Islet of Langerhans (tissue), 1 donor: ENCODE measurements around the gene KLHL7.
"Not testable (repeated sequence)": the region's sequence is repeated elsewhere in the genome, so short reads cannot be mapped to it uniquely, and the experiment has no call there.

Experiments
- FAIRE-seq: peaks from one replicate; lab custom pipeline; 2011; peaks lifted over from hg19 to GRCh38; lab: Jason Lieb, UNC

KLHL7 gene

GRCh38 chr7:23183279-23184012 is 77.9 kb downstream of the KLHL7 start:
- FAIRE-seq: no peak

DNA sequence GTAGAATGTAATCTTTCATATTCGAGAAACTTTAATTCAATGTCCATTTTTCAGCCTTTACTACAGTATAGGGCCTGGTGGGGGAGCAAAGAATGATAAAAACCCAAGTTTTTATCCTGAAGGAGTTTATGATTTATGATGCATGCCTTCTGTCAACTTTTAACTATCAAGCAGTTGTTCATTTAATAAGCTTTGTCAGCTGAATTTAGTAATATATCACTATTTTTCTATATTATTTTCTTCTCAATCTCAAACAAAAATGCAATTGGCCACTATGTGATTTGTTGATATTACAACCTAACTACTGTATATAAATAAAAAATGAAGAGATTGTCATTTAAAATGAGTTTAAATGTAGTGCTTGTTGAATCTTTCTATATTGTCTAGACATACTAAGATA is 78.7 kb downstream of the KLHL7 start:
- no peak for FAIRE-seq

GRCh38 chr7:23184709-23185359 is 79.2 kb downstream of the KLHL7 start:
- FAIRE-seq: no peak

DNA sequence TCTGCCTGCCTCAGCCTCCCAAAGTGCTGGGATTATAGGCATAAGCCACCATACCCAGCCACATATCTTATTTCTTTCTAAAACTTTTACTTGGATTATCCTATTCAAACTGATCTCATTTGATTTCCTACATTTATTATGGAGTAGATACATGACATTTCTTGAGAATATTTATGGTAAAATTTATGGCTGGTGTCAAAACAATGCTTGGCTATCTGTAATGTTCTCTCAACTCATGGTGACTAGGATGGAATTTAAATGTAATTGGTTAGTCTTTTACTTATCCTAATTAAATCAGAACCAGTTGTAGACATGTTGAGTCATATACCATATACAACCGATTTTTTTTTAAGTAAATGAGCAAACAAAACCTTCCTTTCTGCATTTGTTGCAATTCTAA is 80.4 kb downstream of the KLHL7 start:
- no peak for FAIRE-seq

DNA sequence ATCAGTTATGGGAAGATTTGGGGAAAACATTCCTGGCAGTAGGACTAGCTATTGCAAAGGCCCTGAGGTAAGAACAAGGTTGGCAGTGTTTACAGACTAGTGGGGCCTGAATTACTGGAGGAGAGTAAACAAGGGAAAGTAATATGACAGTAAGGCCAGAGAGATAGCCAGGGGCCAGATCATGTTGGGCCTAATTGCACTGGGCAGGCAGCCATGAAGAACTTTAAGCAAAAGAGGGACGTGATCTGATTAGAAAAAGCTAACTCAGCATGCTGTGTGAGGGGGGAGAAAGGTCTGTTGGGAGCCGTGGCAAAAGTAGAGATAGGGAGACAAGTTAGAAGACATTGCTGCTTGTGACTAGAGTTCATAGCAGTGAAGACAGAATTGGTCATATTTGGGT is 85.4 kb downstream of the KLHL7 start:
- FAIRE-seq: no peak

DNA sequence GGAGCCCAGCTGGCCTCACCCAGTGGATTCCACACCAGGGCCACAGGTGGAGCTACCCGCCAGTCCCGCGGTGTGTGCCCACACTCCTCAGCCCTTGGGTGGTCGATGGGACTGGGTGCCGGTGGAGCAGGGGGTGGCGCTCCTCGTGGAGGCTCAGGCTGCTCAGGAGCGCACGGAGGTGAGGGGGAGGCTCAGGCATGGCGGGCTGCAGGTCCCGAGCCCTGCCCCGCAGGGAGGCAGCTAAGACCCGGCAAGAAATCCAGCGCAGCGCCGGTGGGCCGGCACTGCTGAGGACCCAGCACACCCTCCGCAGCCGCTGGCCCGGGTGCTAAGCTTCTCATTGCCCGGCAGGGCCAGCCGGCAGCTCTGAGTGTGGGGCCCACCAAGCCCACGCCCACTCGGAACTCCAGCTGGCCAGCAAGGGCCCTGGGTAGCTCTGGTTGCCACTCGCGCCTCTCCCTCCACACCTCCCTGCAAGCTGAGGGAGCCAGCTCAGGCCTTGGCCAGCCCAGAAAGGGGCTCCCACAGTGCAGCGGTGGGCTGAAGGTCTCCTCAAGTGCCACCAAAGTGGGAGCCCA is 88.2 kb downstream of the KLHL7 start:
- FAIRE-seq: not testable (repeated sequence)

- no peak for FAIRE-seq
Measured at GRCh38 chr7:23196306-23196705, 90.7 kb downstream of the KLHL7 start.

GRCh38 chr7:23197745-23198144 is 92.2 kb downstream of the KLHL7 start:
- FAIRE-seq: not testable (repeated sequence)

DNA sequence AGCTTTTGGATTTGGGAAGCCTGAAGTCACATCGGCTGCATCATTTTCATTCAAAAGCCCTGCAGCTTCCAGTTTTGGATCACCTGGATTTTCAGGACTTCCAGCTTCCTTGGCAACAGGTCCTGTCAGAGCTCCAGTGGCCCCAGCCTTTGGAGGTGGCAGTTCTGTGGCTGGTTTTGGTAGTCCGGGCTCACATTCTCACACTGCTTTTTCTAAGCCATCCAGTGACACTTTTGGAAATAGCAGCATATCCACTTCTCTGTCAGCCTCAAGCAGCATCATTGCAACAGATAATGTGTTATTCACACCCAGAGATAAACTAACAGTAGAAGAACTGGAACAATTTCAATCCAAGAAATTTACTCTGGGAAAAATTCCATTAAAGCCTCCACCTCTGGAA is 94.7 kb downstream of the KLHL7 start:
- FAIRE-seq: no peak

GRCh38 chr7:23204241-23204640 is 98.7 kb downstream of the KLHL7 start:
- FAIRE-seq: no peak

DNA sequence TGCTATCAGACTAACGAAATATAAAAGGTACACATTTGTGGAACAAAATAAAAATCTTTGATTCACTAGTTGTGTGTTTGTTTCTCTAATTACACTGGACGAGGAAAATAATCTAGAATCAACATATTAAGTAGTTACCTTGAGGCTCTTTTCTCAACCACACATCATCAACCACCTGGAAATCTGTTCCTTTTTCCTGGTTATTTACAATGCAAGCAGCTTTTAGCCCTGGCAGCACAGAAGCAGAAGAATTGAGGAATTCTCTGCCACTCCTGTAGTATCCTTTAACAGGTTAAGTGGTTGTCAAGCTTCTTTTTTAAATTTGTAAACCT is 100.0 kb downstream of the KLHL7 start:
- no peak for FAIRE-seq

GRCh38 chr7:23205909-23206767 is 100.6 kb downstream of the KLHL7 start:
- no peak for FAIRE-seq

DNA sequence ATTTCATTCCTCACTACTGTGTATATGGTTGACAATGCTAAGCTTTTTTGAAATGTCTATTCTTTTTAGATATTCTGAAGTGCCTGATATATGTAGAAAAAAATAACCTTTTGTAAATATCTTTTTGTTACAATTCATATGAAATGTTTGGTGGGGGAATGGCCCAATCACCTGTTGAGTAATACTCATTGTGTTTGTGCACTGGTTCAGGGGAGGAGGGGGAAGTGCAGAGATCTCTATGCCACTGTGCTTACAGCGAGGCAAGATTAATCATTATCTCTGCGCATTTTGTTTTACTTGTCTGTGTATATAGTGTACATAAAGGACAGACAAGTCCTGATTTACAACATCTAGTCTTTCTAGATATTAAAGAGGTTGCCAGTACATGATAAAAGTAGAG is 101.4 kb downstream of the KLHL7 start:
- FAIRE-seq: no peak

- no peak for FAIRE-seq
Measured at GRCh38 chr7:23207884-23208283, 102.3 kb downstream of the KLHL7 start.

- FAIRE-seq: no peak
Measured at GRCh38 chr7:23208316-23208715, 102.7 kb downstream of the KLHL7 start.

GRCh38 chr7:23210506-23210905 is 104.9 kb downstream of the KLHL7 start:
- no peak for FAIRE-seq

GRCh38 chr7:23211589-23211988 is 106.0 kb downstream of the KLHL7 start:
- no peak for FAIRE-seq

DNA sequence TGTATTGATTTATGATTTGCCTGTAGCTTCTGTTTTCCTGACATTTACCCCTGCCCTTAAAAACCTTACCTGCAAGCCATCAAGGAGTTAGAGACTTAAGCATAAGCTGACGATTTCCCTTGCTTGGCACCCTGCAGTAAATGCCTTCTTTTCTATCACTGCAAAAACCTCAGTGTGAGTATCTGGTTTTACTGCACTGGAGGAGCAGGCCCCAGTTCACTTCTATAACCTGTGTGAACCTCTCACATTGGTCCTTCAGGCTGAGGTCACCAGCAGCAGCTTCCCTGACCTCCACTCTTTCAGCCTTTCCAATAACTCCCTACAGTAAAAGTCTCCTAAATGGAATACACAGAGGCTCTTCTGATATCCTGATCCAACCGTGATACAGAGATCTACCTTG is 106.8 kb downstream of the KLHL7 start:
- FAIRE-seq: no peak

- no peak for FAIRE-seq
Measured at GRCh38 chr7:23212841-23213240, 107.3 kb downstream of the KLHL7 start.

DNA sequence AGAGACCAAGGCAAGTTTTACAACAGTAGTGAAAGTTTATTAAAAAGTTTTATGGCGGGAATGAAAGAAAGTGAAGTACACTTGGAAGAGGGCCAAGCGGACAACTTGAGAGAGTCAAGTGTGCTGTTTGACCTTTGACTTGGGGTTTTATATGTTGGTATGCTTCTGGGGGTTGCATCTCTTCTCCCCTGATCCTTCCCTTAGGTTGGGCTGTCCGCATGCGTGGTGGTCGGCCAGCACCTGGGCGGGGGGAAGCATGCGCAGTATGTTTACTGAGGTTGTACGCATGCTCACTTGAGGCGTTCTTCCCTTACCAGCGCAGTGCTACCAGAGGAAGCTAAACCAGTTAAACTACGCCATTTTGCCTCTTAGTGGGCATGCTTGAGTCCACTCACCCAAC is 108.2 kb downstream of the KLHL7 start:
- no peak for FAIRE-seq

GRCh38 chr7:23214423-23214822 is 108.8 kb downstream of the KLHL7 start:
- FAIRE-seq: no peak

DNA sequence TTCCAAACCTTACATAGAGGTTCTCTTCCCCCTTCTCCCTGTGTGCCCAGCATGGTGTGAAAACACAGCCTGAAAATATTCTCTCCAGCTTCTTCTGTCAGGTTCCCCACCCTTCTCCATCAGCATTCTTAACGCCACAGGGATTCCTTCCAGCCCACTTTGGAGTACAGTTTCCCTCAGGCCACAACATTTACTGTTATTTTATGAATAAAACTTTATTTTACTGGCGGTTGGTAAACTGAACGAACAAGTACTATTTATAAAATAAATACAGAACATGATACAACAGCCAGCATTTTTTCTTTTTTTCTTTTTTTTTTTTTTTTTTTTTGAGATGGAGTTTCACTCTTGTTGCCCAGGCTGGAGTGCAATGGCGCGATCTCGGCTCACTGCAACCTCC is 109.4 kb downstream of the KLHL7 start:
- no peak for FAIRE-seq

- FAIRE-seq: no peak
Measured at GRCh38 chr7:23216021-23216420, 110.4 kb downstream of the KLHL7 start.
